ENCODE measurements around the gene MYRFL. TPM values are rescaled to one million over a fixed set of nuclear protein-coding genes. Genes with fewer than 3 reads are reported as not detected.

MYRFL gene
- total and polyA plus RNA-seq, 2 experiments from 2014 or later: 2.3 to 2.7 TPM

DNA sequence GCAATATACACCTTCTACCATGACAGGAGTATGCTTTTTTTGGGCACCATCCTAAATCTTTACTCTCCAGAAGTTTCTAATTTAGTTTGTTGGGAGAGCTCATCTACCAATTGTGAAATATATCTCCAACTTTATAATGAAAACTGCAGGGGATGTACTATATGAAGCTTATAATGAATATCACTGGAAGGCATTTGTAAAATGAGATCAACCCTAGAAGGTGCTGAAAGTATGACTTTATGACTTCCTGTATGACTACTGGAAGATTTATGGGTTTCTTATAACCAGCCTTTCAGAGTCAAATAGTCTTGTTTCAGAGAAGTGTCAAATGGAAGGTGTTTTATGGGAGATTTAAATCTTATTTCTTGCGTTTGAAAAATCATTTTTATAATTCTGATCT lies 122.9 kb downstream of the MYRFL start:
- H3K9me3 ChIP-seq (ENCODE audit: low read depth): no peaks in the 10 kb centered on the region
- H3K27me3 ChIP-seq: no peaks in the 10 kb centered on the region
- H2AFZ ChIP-seq: no peak overlapping the region
- H3K4me2 ChIP-seq: no peak overlapping the region
- H3K9me2 ChIP-seq (replicated peaks; ENCODE audit: insufficient read depth): no peaks in the 10 kb centered on the region
- DNase-seq (ENCODE audit: low spot score): no peak
- 67% methylated on average over 1 of the region's 1 CpG for WGBS (ENCODE audit: low lambda C conversion rate, missing lambda C conversion rate)
- H3K4me3 ChIP-seq: no peak overlapping the region
- H3K27ac ChIP-seq: no peak overlapping the region
- no peaks in the 10 kb centered on the region for H3K36me3 ChIP-seq (replicated peaks; ENCODE audit: insufficient read depth, low read depth)
- no peak for TF ChIP-seq EZH2phosphoT487 (IDR thresholded peaks at IDR 0.05; ENCODE audit: low read depth, severe bottlenecking, unreplicated experiment)
- no peak for TF ChIP-seq EZH2 (IDR thresholded peaks at IDR 0.05; ENCODE audit: borderline replicate concordance)
- TF ChIP-seq, protein P1, sequence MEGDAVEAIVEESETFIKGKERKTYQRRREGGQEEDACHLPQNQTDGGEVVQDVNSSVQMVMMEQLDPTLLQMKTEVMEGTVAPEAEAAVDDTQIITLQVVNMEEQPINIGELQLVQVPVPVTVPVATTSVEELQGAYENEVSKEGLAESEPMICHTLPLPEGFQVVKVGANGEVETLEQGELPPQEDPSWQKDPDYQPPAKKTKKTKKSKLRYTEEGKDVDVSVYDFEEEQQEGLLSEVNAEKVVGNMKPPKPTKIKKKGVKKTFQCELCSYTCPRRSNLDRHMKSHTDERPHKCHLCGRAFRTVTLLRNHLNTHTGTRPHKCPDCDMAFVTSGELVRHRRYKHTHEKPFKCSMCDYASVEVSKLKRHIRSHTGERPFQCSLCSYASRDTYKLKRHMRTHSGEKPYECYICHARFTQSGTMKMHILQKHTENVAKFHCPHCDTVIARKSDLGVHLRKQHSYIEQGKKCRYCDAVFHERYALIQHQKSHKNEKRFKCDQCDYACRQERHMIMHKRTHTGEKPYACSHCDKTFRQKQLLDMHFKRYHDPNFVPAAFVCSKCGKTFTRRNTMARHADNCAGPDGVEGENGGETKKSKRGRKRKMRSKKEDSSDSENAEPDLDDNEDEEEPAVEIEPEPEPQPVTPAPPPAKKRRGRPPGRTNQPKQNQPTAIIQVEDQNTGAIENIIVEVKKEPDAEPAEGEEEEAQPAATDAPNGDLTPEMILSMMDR (IDR thresholded peaks at IDR 0.05; ENCODE audit: poor library complexity): no peak
- H4K20me1 ChIP-seq (ENCODE audit: insufficient read depth, poor library complexity, severe bottlenecking): no peaks in the 10 kb centered on the region
- H3K79me2 ChIP-seq: no peaks in the 10 kb centered on the region
- no peaks in the 10 kb centered on the region for H3K4me1 ChIP-seq (ENCODE audit: insufficient read depth)

DNA sequence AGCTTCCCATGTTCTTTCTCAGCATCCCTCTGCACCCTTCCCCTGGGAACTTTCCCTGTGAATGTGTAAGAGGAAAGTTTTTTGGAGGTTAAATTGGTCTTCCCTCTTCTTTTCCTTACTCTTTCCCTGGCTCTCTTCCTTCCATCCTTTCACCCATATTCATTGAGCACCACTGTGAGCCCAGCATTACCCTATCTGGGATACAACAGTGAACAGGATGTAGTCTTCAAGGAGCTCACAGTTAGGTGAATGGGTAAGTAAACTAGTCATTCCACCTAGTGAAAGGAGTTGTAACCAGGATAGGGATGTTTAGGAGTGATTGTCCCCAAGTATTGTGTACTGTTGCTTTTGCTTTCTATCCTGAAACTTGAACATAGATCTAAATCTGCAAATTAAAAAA lies 123.8 kb downstream of the MYRFL start:
- no peak for TF ChIP-seq EZH2 (IDR thresholded peaks at IDR 0.05; ENCODE audit: borderline replicate concordance)
- TF ChIP-seq, protein P1 (IDR thresholded peaks at IDR 0.05; ENCODE audit: poor library complexity): no peak
- no peak for TF ChIP-seq EZH2phosphoT487 (IDR thresholded peaks at IDR 0.05; ENCODE audit: low read depth, severe bottlenecking, unreplicated experiment)
- Histone ChIP-seq H3K4me3 (no peak overlapping the region), H3K27ac (no peak overlapping the region), H3K36me3 (replicated peaks; ENCODE audit: insufficient read depth, low read depth) (no peaks in the 10 kb centered on the region), H2AFZ (no peak overlapping the region), H4K20me1 (ENCODE audit: insufficient read depth, poor library complexity, severe bottlenecking) (no peaks in the 10 kb centered on the region), H3K27me3 (no peaks in the 10 kb centered on the region), H3K9me2 (replicated peaks; ENCODE audit: insufficient read depth) (no peaks in the 10 kb centered on the region), H3K79me2 (no peaks in the 10 kb centered on the region), H3K9me3 (ENCODE audit: low read depth) (no peaks in the 10 kb centered on the region), H3K4me1 (ENCODE audit: insufficient read depth) (no peaks in the 10 kb centered on the region), H3K4me2 (no peak overlapping the region)
- no peak for DNase-seq (ENCODE audit: low spot score)

DNA sequence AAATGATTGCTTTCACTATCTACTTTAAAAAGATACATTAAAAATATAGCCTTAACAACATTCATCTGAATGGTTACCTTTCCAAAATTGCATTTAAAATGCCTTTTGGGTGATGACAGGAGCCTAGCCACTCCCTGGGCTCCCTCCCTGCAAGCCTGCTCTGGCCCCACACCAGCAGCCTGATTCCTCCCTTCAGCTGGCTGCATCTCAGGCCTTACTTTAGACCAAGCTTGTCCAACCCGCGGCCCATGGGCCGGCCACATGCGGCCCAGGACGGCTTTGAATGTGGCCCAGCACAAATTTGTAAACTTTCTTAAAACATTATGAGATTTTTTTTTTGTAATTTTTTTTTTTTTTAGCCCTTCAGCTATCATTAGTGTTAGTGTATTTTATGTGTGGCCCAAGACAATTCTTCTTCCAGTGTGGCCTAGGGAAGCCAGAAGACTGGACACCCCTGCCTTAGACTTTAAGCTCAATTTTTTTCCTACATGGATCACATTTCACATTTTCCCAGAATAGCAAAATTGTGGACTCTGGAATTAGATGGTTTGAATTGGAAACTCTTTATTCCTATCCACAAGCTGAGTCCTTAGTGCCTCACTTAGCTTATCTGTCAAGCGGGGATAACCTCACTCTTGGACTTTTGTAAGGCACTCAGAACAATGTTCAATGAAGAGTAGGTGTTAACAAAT lies 124.4 kb downstream of the MYRFL start:
- no peaks in the 10 kb centered on the region for H3K36me3 ChIP-seq (replicated peaks; ENCODE audit: insufficient read depth, low read depth)
- H3K27me3 ChIP-seq: no peaks in the 10 kb centered on the region
- no peak for DNase-seq (ENCODE audit: low spot score)
- 97% methylated on average over 6 of the region's 6 CpGs for WGBS (ENCODE audit: low lambda C conversion rate, missing lambda C conversion rate)
- no peaks in the 10 kb centered on the region for H3K4me1 ChIP-seq (ENCODE audit: insufficient read depth)
- H3K27ac ChIP-seq: no peak overlapping the region
- no peak overlapping the region for H3K4me3 ChIP-seq
- H2AFZ ChIP-seq: no peak overlapping the region
- no peaks in the 10 kb centered on the region for H3K79me2 ChIP-seq
- H3K9me3 ChIP-seq (ENCODE audit: low read depth): no peaks in the 10 kb centered on the region
- no peaks in the 10 kb centered on the region for H3K9me2 ChIP-seq (replicated peaks; ENCODE audit: insufficient read depth)
- no peaks in the 10 kb centered on the region for H4K20me1 ChIP-seq (ENCODE audit: insufficient read depth, poor library complexity, severe bottlenecking)
- no peak overlapping the region for H3K4me2 ChIP-seq
- TF ChIP-seq, protein P1 (IDR thresholded peaks at IDR 0.05; ENCODE audit: poor library complexity): no peak
- TF ChIP-seq EZH2phosphoT487 (IDR thresholded peaks at IDR 0.05; ENCODE audit: low read depth, severe bottlenecking, unreplicated experiment) (no peak), EZH2 (IDR thresholded peaks at IDR 0.05; ENCODE audit: borderline replicate concordance) (no peak)

Data from hepatocyte (in vitro differentiated cells).